ENCODE measurements around the gene RAB3GAP2.
"Not testable (repeated sequence)": the region's sequence is repeated elsewhere in the genome, so short reads cannot be mapped to it uniquely, and the experiment has no call there.

Gene RAB3GAP2

GRCh38 chr1:220235462-220235861 lies 36.8 kb downstream of the RAB3GAP2 start:
- DNase-seq, result peak; percentile 23

DNA sequence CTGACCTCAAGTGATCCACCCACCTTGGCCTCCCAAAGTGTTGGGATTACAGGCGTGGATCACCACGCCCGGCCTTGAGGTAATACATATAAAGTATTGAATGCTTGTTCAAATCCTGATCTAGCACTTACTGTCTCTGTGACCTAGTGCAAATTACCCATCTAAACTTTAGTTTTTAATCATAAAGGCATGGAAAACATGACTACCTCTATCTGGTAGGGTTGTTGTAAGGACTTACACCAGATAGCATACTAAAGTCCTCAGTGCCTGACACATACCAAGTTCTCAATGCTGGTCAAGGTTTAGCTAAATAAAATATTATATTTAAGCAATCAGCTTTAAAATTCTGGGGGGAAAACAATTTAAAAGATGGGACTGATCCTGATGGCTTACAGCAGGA lies 38.3 kb downstream of the RAB3GAP2 start:
- no peak for DNase-seq

DNA sequence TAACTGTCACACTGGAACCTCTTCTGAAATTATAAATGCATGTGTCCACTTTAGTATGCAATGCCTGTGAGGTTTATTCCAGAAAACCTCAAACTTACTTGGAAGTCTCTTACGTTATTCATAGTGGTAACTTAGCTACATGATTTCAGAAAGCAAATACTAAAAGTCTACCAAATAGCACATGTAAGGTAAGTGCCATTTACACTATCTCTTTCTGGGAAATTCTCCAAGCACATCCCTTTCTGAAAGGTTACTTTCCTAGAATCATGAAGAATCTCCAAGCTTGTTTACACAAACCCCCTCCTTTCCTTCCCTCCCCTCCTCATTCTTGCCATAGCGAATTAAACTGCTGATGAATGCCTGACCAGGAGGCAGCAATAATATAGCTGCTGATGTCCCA lies 42.5 kb downstream of the RAB3GAP2 start:
- no peak for DNase-seq

DNA sequence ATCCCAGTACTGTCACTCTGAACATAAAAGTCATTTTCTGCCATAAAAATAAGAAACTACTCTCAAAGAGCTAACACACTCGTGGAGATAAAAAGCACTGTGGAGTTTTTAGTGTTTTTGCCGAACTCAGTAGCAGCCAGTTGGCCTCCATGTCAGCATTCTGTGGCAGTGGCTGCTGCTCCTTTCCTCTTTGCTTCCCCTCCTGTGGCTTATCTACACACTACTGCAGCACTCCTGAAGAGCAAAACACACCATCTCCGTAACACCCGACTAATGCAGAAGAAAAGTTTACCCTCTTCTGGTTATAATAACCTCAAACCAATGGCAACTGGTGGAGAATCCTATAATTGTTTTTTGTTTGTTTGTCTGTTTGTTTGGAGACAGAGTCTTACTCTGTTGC lies 44.9 kb downstream of the RAB3GAP2 start:
- no peak for DNase-seq

GRCh38 chr1:220226752-220227151 lies 45.5 kb downstream of the RAB3GAP2 start:
- DNase-seq, result no peak

DNA sequence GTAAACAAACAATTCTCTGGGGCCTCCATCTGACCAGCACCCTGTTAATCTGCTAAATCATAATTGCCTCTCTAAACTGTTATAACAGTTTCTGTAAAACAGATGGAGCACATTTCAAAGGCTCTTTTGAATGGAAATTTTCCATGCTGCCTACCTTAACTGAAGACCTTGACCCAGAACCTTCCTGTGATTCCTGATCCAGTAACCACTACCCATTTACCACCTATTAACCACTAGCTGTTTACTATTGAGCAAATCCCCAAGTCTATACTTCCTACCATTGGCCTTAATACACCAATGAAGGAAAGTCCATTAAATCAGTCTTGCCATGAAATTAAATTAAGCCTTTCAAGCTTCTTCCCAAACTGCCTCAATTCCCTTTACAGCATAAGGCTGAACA lies 46.3 kb downstream of the RAB3GAP2 start:
- DNase-seq, result no peak

- no peak for DNase-seq
These were observed 47.6 kb downstream of the RAB3GAP2 start for GRCh38 chr1:220224611-220225124.

DNA sequence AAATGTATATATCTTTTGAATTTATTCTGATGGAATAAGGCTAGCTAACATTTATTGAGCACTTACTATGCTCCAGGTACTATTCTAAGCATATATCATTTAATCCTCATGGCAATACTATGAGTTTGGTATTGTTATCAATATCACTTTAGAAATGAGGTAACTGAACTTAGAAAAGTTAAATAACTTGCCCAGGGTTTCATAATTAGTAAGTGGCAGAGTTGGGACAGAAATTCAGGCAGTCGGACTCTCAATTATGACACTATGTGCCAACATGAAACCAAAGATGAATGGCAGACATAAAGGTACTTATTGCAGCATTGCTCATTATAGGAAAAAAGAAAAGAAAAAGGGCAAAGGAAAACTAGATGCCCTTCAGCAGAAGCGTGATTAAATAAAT lies 48.2 kb downstream of the RAB3GAP2 start:
- DNase-seq, result no peak

DNA sequence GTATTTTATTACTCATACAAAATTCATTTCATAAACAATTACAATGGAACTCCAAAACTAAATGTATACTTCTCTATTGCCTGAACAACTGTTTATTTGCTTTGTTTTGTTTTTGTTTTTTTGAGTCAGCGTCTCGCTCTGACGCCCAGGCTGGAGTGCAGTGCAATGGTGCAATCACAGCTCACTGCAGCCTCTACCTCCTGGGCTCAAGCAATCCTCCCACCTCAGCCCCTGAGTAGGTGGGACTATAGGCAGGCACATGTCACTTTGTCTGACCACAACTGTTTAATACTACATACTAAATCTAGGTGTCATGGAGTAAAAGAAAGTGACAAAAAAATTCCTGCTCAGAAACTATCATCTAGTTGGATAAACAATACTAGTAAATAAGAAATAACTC lies 49.3 kb downstream of the RAB3GAP2 start:
- DNase-seq, result no peak

GRCh38 chr1:220221670-220222069 lies 50.6 kb downstream of the RAB3GAP2 start:
- DNase-seq, result peak; percentile 43

DNA sequence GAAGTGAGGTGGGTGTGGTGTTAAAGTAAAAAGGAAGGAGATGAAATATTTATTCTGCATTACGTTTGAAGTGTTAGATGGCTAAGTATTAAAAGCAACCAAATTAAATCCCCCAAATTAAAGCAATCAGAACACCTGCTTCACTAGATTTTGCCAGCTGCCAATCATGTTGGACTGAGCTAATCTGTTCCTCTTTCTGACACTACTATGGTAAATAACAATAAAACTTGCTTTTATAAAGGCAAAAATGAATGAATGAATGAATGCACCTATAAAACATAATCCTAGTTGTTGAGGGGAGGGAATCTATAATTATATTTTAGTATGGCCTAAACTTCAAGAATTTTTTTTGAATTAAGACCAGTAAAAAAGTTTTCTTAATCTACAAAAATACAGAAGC lies 51.0 kb downstream of the RAB3GAP2 start:
- DNase-seq, result no peak

- DNase-seq, result not testable (repeated sequence)
These were observed 51.6 kb downstream of the RAB3GAP2 start for GRCh38 chr1:220220699-220221040.

DNA sequence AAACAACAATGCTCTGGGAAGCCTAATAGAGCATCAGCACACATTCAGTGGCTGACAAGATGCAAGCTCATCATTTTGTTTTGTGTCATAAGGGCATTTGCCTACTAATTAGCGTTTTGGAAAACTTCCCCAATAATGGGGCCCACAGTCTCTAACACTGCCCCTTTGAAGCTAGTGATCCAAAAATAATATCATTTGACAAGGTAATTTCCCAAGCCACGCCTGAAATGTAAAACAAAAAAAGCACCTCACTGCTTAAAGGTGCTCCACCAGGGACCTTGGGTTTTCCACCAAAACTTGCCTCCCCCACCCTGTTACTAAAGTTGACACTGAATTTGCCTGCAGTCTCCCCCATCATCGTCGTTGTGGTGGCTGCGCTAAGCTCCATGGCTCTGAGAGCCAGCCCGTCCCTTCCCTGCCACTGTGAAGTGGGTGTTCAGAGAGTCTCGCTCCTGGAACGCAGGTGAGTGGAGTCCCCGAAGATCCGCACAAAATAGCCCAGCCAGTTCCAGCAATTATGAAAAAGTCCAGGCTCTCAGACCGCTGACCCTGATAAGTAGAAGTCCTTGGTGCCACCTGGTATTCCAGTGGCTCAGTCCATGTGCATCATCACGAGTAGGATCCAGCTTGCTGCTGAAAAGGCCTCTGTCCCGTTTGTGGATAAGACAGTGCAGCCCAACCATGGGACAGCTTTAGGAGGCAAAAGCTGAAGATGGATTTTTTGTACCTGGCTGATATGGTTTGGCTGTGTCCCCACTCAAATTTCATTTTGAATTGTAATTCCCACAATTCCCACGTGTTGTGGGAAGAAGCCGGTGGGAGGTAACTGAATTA lies 52.2 kb downstream of the RAB3GAP2 start:
- DNase-seq, result no peak

GRCh38 chr1:220219136-220219442 lies 53.2 kb downstream of the RAB3GAP2 start:
- DNase-seq, result no peak

DNA sequence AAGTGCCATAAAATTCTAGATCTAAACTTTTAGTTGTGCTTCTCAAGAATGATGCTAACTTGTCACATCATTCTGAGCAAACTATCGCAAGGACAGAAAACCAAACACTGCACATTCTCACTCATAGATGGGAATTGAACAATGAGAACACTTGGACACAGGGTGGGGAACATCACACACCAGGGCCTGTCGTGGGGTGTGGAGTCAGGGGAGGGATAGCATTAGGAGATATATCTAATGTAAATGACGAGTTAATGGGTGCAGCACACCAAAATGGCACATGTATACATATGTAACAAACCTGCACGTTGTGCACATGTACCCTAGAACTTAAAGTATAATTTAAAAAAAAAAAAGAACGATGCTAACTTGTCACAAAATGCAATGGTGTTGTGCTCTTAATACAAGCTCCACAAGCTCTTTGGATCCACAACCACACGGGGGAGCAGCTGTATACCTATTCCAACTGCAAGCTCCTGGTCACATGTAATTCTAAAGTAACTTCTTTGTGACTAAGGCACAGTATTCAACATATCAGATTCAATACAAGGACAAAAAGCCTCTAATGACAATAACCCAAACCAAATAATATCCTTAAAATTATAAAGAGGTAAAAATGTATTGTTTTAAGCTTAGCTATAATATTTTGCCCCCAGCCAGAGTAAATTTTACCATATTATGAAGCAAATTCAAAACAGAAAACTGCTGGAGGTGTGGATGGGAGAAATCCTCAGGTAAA lies 53.7 kb downstream of the RAB3GAP2 start:
- peak; percentile 46 for DNase-seq

- DNase-seq, result no peak
These were observed 54.8 kb downstream of the RAB3GAP2 start for GRCh38 chr1:220217383-220217988.

GRCh38 chr1:220213382-220213983 lies 58.8 kb downstream of the RAB3GAP2 start:
- no peak for DNase-seq

GRCh38 chr1:220207411-220207810 lies 64.8 kb downstream of the RAB3GAP2 start:
- DNase-seq, result no peak

- DNase-seq, result not testable (repeated sequence)
These were observed 67.5 kb downstream of the RAB3GAP2 start for GRCh38 chr1:220204758-220205157.

DNA sequence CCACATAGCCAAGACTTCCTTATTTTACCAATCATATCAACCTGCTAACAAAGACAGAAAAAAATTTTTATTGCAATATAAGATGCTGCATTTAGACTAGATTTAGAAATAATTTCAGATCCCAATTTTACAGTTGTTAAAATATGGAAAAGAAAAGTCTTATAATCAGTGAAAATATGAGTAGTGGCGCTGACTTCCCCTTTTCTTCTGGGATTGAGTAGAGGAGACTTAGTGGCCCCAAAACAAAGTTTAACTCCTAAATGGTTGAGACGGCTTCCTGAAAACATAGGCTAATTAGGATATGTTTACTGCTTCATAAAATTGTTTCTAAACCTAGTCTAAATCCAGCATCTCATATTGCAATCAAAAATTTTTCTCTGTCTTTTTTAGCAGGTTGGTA lies 68.4 kb downstream of the RAB3GAP2 start:
- DNase-seq, result no peak

- DNase-seq, result no peak
These were observed 73.9 kb downstream of the RAB3GAP2 start for GRCh38 chr1:220198186-220199005.

- DNase-seq, result no peak
These were observed 76.6 kb downstream of the RAB3GAP2 start for GRCh38 chr1:220195701-220196100.
